Esophagus muscularis mucosa (tissue), 4 donors: ENCODE results near the gene SPDYE2. TPM values are rescaled to one million over a fixed set of nuclear protein-coding genes. Genes with fewer than 3 reads are reported as not detected.
"Not testable (repeated sequence)": the region's sequence is repeated elsewhere in the genome, so short reads cannot be mapped to it uniquely, and the experiment has no call there.

ENCODE experiments used
- DNase-seq: peaks from one replicate; pipeline ENCODE4 v3.0.0-alpha.2; 2017; ENCODE audit errors: extremely low spot score
- H3K27ac ChIP-seq, 4 donors: fragments of 200-600 bp; sonication (generic); replicated peaks in 1 of 4; 1 replicate in 3 of 4; 2 replicates in 1 of 4; pipeline ENCODE4 v1.5.1; 2016 to 2019; ENCODE audit warnings: mild to moderate bottlenecking in 1 of 4
- H3K27me3 ChIP-seq, 4 donors: fragments of 200-600 bp; sonication (generic); one replicate each; pipeline versions ENCODE4 v1.5.1 to v1.6.0; 2016 to 2019
- H3K36me3 ChIP-seq, 4 donors: fragments of 200-600 bp; sonication (generic); one replicate each; pipeline ENCODE4 v1.5.1; 2016 to 2019
- H3K4me1 ChIP-seq, 4 donors: fragments of 200-600 bp; sonication (generic); one replicate each; pipeline ENCODE4 v1.5.1; 2016 to 2019
- H3K4me3 ChIP-seq, 4 donors: fragments of 200-600 bp; sonication (generic); 1 replicate in 2 of 4; 2 replicates in 2 of 4; pipeline ENCODE4 v1.5.1; 2016 to 2019; ENCODE audit warnings: mild to moderate bottlenecking in 4 of 4, moderate library complexity in 1 of 4
- H3K9me3 ChIP-seq, 4 donors: fragments of 200-600 bp; sonication (generic); 1 replicate in 3 of 4; 2 replicates in 1 of 4; pipeline ENCODE4 v1.5.1; 2016 to 2019
- WGBS: methylation state at CpG from one replicate; pipeline ENCODE4 v1.1.5; 2018; 5-methylcytosine and 5-hydroxymethylcytosine counted together
- intact Hi-C: fragments of 100-400 bp; cut with DNase I; formaldehyde crosslinking; loops from one replicate; pipeline ENCODE4 v1.15.1; 2023
- total RNA-seq, 4 donors: library from RNA; depleted of rRNA; stranded (reverse); fragments of >200 nt; gene quantifications; one replicate each; pipeline versions ENCODE4 v1.1.0 to v1.2.1, GENCODE V29; 2016

Gene SPDYE2
- total RNA-seq, 4 donors from 2014 or later = not detected

GRCh38 chr7:102593637-102594334 lies 42.8 kb downstream of the SPDYE2 start:
- no CpG with 5 or more reads among the region's 68 CpGs for WGBS
- H3K27me3 ChIP-seq, H3K4me1 ChIP-seq, H3K9me3 ChIP-seq, H3K27ac ChIP-seq, H3K36me3 ChIP-seq, DNase-seq, H3K4me3 ChIP-seq, intact Hi-C loops: not testable (repeated sequence)

- H3K36me3 ChIP-seq, H3K9me3 ChIP-seq, H3K27me3 ChIP-seq, intact Hi-C loops, H3K27ac ChIP-seq, H3K4me1 ChIP-seq, H3K4me3 ChIP-seq: not testable (repeated sequence)
- 77% methylated on average over 4 of the region's 10 CpGs for WGBS
- peak; percentile 8 for DNase-seq
These were observed 45.0 kb downstream of the SPDYE2 start for GRCh38 chr7:102596036-102596435.

GRCh38 chr7:102599699-102600098 lies 48.7 kb downstream of the SPDYE2 start:
- intact Hi-C loops, H3K4me3 ChIP-seq, DNase-seq, H3K27me3 ChIP-seq, H3K9me3 ChIP-seq, H3K4me1 ChIP-seq, H3K27ac ChIP-seq, H3K36me3 ChIP-seq: not testable (repeated sequence)
- WGBS = no CpG with 5 or more reads among the region's 9 CpGs

- H3K36me3 ChIP-seq, H3K9me3 ChIP-seq, H3K27ac ChIP-seq, H3K4me3 ChIP-seq, H3K4me1 ChIP-seq, intact Hi-C loops, DNase-seq, H3K27me3 ChIP-seq: not testable (repeated sequence)
- WGBS = no CpG with 5 or more reads among the region's 12 CpGs
These were observed 51.3 kb downstream of the SPDYE2 start for GRCh38 chr7:102602317-102602716.

DNA sequence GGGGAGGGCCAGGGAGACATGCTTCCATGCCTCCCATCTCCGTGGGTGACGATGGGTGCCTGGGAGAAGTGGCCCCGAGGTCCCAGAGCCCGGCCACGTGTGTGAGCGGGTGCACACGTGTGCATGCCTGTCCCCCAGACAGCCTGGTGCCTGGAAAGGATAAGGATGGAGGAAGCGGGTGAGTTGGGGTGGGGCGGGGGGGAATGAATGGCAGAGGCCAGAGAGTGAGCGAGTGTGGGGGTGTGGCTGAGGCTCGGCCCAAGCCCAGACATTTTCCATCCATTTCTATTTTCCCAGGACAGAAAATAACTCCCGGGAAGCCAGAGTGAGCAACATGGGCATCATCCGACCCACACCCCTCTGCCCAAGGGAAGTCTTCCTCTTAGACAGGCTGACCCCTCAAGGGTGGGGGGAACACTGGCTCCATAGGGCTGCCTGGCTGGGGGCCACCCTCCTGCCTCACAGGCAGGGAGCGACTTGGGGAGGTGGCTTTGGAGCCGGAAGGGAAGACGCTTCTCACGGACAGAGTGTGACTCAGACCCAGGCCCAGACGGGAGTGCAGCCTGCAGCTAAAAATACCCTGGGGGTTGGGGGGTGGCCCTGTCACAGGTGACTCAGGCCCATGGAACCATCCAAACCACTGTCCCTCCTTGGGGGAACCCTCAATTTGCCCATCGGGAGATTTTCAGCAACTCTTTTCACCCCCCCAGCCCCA lies 53.6 kb downstream of the SPDYE2 start:
- H3K36me3 ChIP-seq, H3K4me1 ChIP-seq, H3K4me3 ChIP-seq, H3K27ac ChIP-seq, H3K9me3 ChIP-seq, DNase-seq, intact Hi-C loops, H3K27me3 ChIP-seq: not testable (repeated sequence)
- WGBS = 47% methylated on average over 3 of the region's 19 CpGs

- WGBS = no CpG with 5 or more reads among the region's 5 CpGs
- H3K36me3 ChIP-seq, DNase-seq, H3K9me3 ChIP-seq, intact Hi-C loops, H3K4me3 ChIP-seq, H3K27ac ChIP-seq, H3K4me1 ChIP-seq, H3K27me3 ChIP-seq: not testable (repeated sequence)
These were observed 55.8 kb downstream of the SPDYE2 start for GRCh38 chr7:102606848-102607247.

- H3K36me3 ChIP-seq, H3K27me3 ChIP-seq, intact Hi-C loops, H3K27ac ChIP-seq, DNase-seq, H3K4me1 ChIP-seq, H3K9me3 ChIP-seq, H3K4me3 ChIP-seq: not testable (repeated sequence)
- WGBS = no CpG with 5 or more reads among the region's 10 CpGs
These were observed 58.7 kb downstream of the SPDYE2 start for GRCh38 chr7:102609734-102610133.

DNA sequence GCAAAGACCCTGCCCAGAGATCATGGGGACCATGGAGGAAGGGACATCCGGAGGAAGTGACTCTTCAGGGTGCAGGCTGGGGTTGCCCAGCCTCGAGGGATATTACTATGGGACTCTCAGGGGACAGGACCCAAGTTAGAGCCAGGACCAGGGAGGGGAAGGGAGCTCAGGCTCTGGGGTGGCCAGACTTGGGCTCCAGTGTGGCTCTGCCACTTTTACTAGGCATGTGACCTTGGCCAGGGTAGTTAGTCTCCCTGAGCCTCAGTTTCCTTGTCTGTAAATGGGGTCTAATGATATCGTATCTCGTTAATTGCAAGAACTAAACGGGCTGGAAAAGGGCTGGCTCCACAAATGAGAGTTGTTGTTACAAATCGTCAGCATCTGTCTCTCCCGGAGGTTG lies 59.4 kb downstream of the SPDYE2 start:
- H3K9me3 ChIP-seq, H3K4me3 ChIP-seq, H3K27me3 ChIP-seq, DNase-seq, H3K4me1 ChIP-seq, intact Hi-C loops, H3K36me3 ChIP-seq: not testable (repeated sequence)
- peak overlapping the region in 2 of 4 donors; percentile 36 to 39 for H3K27ac ChIP-seq
- 40% methylated on average over 2 of the region's 7 CpGs for WGBS

DNA sequence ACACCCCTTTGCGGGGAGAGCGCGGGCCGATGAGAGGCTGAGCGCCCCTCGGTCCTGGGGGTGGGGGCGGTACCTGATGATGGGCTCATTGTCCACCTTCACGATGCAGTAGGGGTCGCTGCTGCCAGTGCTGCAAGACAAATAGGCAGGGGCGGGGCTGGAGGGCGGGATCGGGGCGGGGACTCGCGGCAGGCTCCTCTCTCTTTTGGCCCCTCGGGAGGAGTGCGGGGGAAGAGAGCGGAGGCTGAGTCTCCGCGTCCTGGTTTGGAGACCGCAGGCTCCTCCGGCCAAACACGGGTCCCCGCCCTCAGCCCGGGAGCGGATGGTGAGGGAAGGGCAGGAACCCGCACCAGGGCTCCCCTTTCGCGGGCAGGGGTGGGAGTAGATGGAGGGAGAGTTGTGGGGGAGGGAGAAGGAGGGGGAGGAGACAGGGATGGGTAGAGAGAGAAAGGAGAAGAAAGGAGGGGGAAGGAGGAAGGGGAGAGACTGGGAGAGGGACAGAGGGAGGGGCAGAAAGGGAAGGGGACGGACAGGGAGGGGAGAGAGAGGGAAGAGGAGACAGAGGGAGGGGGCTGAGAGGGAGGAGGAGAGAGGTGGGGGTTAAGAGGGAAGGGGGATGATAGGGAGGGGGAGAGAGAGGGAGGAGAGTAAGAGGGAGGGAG lies 60.1 kb downstream of the SPDYE2 start:
- DNase-seq, H3K9me3 ChIP-seq, H3K4me1 ChIP-seq, intact Hi-C loops, H3K4me3 ChIP-seq, H3K27me3 ChIP-seq, H3K36me3 ChIP-seq, H3K27ac ChIP-seq: not testable (repeated sequence)
- no CpG with 5 or more reads among the region's 30 CpGs for WGBS

DNA sequence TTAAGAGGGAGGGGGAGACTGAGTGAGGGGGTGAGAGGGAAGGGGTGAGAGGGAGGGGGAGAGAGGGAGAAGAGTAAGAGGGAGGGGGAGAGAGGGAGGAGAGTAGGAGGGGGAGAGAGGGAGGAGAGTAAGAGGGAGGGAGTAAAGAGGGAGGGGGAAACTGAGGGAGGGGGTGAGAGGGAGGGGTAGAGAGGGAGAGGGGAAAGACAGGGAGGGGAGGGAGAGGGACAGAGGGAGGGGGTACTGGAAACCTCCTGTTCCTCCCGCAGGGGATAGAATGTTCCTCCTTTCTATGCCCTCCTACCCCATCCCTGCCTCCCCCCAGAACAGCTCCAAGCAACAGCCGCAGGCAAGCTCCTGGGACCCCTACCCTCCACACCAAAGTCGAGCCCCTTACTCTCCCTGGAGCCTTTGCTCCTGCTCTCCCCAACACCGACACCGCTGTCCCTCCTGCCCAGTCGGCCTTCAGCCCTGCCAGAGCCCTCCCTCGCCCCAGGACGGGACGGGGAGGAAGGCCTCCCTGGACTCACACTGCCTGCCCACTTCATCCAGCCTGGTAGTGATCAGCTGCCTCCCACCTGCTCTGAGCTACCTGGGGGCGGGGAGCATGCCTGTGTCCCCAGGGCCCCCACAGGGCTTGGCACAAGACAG lies 60.8 kb downstream of the SPDYE2 start:
- Histone ChIP-seq H3K27ac (peak overlapping the region in 3 of 4 donors; percentile 65 to 72 (median 68)), H3K4me3 (peak overlapping the region in 2 of 4 donors; percentile 16 to 18)
- peak; percentile 60 for DNase-seq
- 8% methylated on average over 4 of the region's 10 CpGs for WGBS
- H3K4me1 ChIP-seq, H3K9me3 ChIP-seq, H3K27me3 ChIP-seq, intact Hi-C loops, H3K36me3 ChIP-seq: not testable (repeated sequence)
